Hepatocyte (in vitro differentiated cells): ENCODE data around the gene CRTAC1. TPM values are rescaled to one million over a fixed set of nuclear protein-coding genes. Genes with fewer than 3 reads are reported as not detected.
"Not testable (repeated sequence)": the region's sequence is repeated elsewhere in the genome, so short reads cannot be mapped to it uniquely, and the experiment has no call there.

Experiments
- DNase-seq: peaks from one replicate; pipeline ENCODE4 v3.0.0-alpha.2; 2016; ENCODE audit warnings: low spot score
- H2AFZ ChIP-seq: fragments of 200-600 bp; sonication (generic); 2 replicates; pipeline ENCODE4 v1.6.0; 2016; ENCODE audit warnings: antibody characterized with exemption, mild to moderate bottlenecking
- H3K27ac ChIP-seq: fragments of 200-600 bp; sonication (generic); 2 replicates; pipeline ENCODE4 v1.5.1; 2016; ENCODE audit warnings: mild to moderate bottlenecking
- H3K27me3 ChIP-seq: fragments of 200-600 bp; sonication (generic); 2 replicates; pipeline ENCODE4 v1.6.1; 2016
- H3K36me3 ChIP-seq: fragments of 200-600 bp; sonication (generic); replicated peaks from 2 replicates; pipeline ENCODE4 v1.5.1; 2016; ENCODE audit warnings: low read depth; ENCODE audit not compliant: insufficient read depth
- H3K4me1 ChIP-seq: fragments of 200-600 bp; sonication (generic); 2 replicates; pipeline ENCODE4 v1.5.1; 2016; ENCODE audit warnings: mild to moderate bottlenecking, moderate library complexity; ENCODE audit not compliant: insufficient read depth
- H3K4me2 ChIP-seq: fragments of 200-600 bp; sonication (generic); 2 replicates; pipeline ENCODE4 v1.6.0; 2016
- H3K4me3 ChIP-seq: fragments of 200-600 bp; sonication (generic); 2 replicates; pipeline ENCODE4 v1.5.1; 2016; ENCODE audit warnings: mild to moderate bottlenecking
- H3K79me2 ChIP-seq: fragments of 200-600 bp; sonication (generic); 2 replicates; pipeline ENCODE4 v1.6.0; 2017; ENCODE audit warnings: mild to moderate bottlenecking
- H3K9me2 ChIP-seq: fragments of 200-600 bp; sonication (generic); replicated peaks from 2 replicates; pipeline ENCODE4 v1.6.0; 2017; ENCODE audit warnings: mild to moderate bottlenecking; ENCODE audit not compliant: insufficient read depth
- H3K9me3 ChIP-seq: fragments of 200-600 bp; sonication (generic); 2 replicates; pipeline ENCODE4 v1.5.1; 2016; ENCODE audit warnings: low read depth, mild to moderate bottlenecking
- H4K20me1 ChIP-seq: fragments of 200-600 bp; sonication (generic); 2 replicates; pipeline ENCODE4 v1.6.0; 2016; ENCODE audit warnings: mild to moderate bottlenecking; ENCODE audit not compliant: insufficient read depth, poor library complexity, severe bottlenecking
- CTCF ChIP-seq: fragments of 200-600 bp; sonication (generic); IDR thresholded peaks from 2 replicates; pipeline ENCODE4 v1.5.1; 2016; ENCODE audit warnings: antibody characterized with exemption, mild to moderate bottlenecking; ENCODE audit not compliant: poor library complexity
- EZH2 ChIP-seq: fragments of 200-600 bp; sonication (generic); IDR thresholded peaks from 2 replicates; pipeline ENCODE4 v1.6.1; 2016; ENCODE audit warnings: antibody characterized with exemption, mild to moderate bottlenecking, borderline replicate concordance
- EZH2phosphoT487 ChIP-seq: fragments of 200-600 bp; sonication (generic); IDR thresholded peaks from one replicate; pipeline ENCODE4 v1.6.1; 2018; ENCODE audit warnings: antibody characterized with exemption, mild to moderate bottlenecking, low read depth, moderate library complexity; ENCODE audit not compliant: unreplicated experiment, severe bottlenecking
- WGBS: methylation state at CpG from one replicate; pipeline ENCODE4 v1.1.6; 2016; ENCODE audit warnings: low lambda C conversion rate; ENCODE audit errors: missing lambda C conversion rate; 5-methylcytosine and 5-hydroxymethylcytosine counted together
- polyA plus RNA-seq: library from polyadenylated mRNA; unstranded; fragments of >200 nt; fragmentation: Nextera tagmentation; extraction: Ambion mirVana; gene quantifications from 2 replicates; pipeline ENCODE4 v1.2.1, GENCODE V29; 2016
- total RNA-seq: library from RNA; depleted of rRNA; stranded (reverse); fragments of >200 nt; gene quantifications from 2 replicates; pipeline ENCODE4 v1.2.3, GENCODE V29; 2014

The CRTAC1 gene
- total and polyA plus RNA-seq, 2 experiments from 2014 or later, result 0.47 to 0.76 TPM

GRCh38 chr10:97844678-97845077, 185.7 kb downstream of the CRTAC1 start:
- H3K27ac ChIP-seq, result no peak overlapping the region
- H3K27me3 ChIP-seq, result peaks cover 17% of the 10 kb centered on the region
- no peak for TF ChIP-seq EZH2
- no peak for TF ChIP-seq EZH2phosphoT487
- no peak for TF ChIP-seq CTCF
- DNase-seq, result no peak
- H3K9me3 ChIP-seq, result no peaks in the 10 kb centered on the region
- H4K20me1 ChIP-seq, result no peaks in the 10 kb centered on the region
- 95% methylated on average over 3 of the region's 3 CpGs for WGBS
- no peaks in the 10 kb centered on the region for H3K79me2 ChIP-seq
- no peaks in the 10 kb centered on the region for H3K36me3 ChIP-seq
- no peak overlapping the region for H2AFZ ChIP-seq
- no peak overlapping the region for H3K4me2 ChIP-seq
- no peaks in the 10 kb centered on the region for H3K4me1 ChIP-seq
- no peaks in the 10 kb centered on the region for H3K9me2 ChIP-seq
- H3K4me3 ChIP-seq, result no peak overlapping the region

- not testable (repeated sequence) for H3K4me3 ChIP-seq, H4K20me1 ChIP-seq, DNase-seq, H3K79me2 ChIP-seq, H3K4me2 ChIP-seq, H3K36me3 ChIP-seq, H3K27ac ChIP-seq, H2AFZ ChIP-seq, H3K9me3 ChIP-seq, H3K9me2 ChIP-seq, H3K4me1 ChIP-seq
- H3K27me3 ChIP-seq, result peaks cover 14% of the 10 kb centered on the region
- WGBS, result 94% methylated on average over 1 of the region's 2 CpGs
Observed at GRCh38 chr10:97843972-97844371, 186.4 kb downstream of the CRTAC1 start.

GRCh38 chr10:97843281-97843671, 187.1 kb downstream of the CRTAC1 start:
- Histone ChIP-seq H3K4me1 (no peaks in the 10 kb centered on the region), H3K4me2 (no peak overlapping the region), H3K4me3 (no peak overlapping the region), H2AFZ (no peak overlapping the region), H3K27ac (no peak overlapping the region), H3K9me2 (no peaks in the 10 kb centered on the region), H3K9me3 (no peaks in the 10 kb centered on the region), H3K79me2 (no peaks in the 10 kb centered on the region), H3K36me3 (no peaks in the 10 kb centered on the region), H4K20me1 (no peaks in the 10 kb centered on the region), H3K27me3 (peaks cover 16% of the 10 kb centered on the region)
- TF ChIP-seq CTCF (no peak), EZH2 (no peak), EZH2phosphoT487 (no peak)
- DNase-seq, result no peak
- WGBS, result 65% methylated on average over 2 of the region's 2 CpGs

GRCh38 chr10:97842656-97843280, 187.7 kb downstream of the CRTAC1 start:
- H3K79me2 ChIP-seq, result no peaks in the 10 kb centered on the region
- no peaks in the 10 kb centered on the region for H3K4me1 ChIP-seq
- no peak for DNase-seq
- H3K27ac ChIP-seq, result no peak overlapping the region
- peaks cover 17% of the 10 kb centered on the region for H3K27me3 ChIP-seq
- H3K4me2 ChIP-seq, result no peak overlapping the region
- H2AFZ ChIP-seq, result no peak overlapping the region
- TF ChIP-seq CTCF (no peak), EZH2phosphoT487 (no peak), EZH2 (no peak)
- H3K36me3 ChIP-seq, result no peaks in the 10 kb centered on the region
- no peaks in the 10 kb centered on the region for H3K9me3 ChIP-seq
- WGBS, result 69% methylated on average over 7 of the region's 7 CpGs
- H3K9me2 ChIP-seq, result no peaks in the 10 kb centered on the region
- H3K4me3 ChIP-seq, result no peak overlapping the region
- H4K20me1 ChIP-seq, result no peaks in the 10 kb centered on the region

GRCh38 chr10:97842114-97842513, 188.3 kb downstream of the CRTAC1 start:
- not testable (repeated sequence) for H3K27ac ChIP-seq, H3K4me3 ChIP-seq, H3K4me2 ChIP-seq, H2AFZ ChIP-seq, H3K4me1 ChIP-seq, DNase-seq, H4K20me1 ChIP-seq, H3K79me2 ChIP-seq, H3K36me3 ChIP-seq, H3K9me3 ChIP-seq, H3K9me2 ChIP-seq
- WGBS, result 53% methylated on average over 3 of the region's 3 CpGs
- peaks cover 17% of the 10 kb centered on the region for H3K27me3 ChIP-seq

GRCh38 chr10:97841166-97841565, 189.3 kb downstream of the CRTAC1 start:
- H4K20me1 ChIP-seq, H3K36me3 ChIP-seq, H3K79me2 ChIP-seq, DNase-seq, H3K9me3 ChIP-seq, H3K27ac ChIP-seq, H3K4me2 ChIP-seq, H3K4me3 ChIP-seq, H3K9me2 ChIP-seq, H3K4me1 ChIP-seq, H2AFZ ChIP-seq: not testable (repeated sequence)
- H3K27me3 ChIP-seq, result peaks cover 11% of the 10 kb centered on the region
- WGBS, result 93% methylated on average over 13 of the region's 22 CpGs
